Tibial nerve (tissue), 4 donors: ENCODE data around the gene SCAF11. TPM values are rescaled to one million over a fixed set of nuclear protein-coding genes. Genes with fewer than 3 reads are reported as not detected.

ENCODE experiments used
- DNase-seq, 2 donors: peaks; one replicate each; pipeline ENCODE4 v3.0.0-alpha.2; 2019; ENCODE audit warnings: low spot score in 2 of 2
- H3K27ac ChIP-seq, 4 donors: fragments of 200-600 bp; sonication (generic) in 3 of 4; one replicate each; pipeline ENCODE4 v1.5.1; 2017 to 2019; ENCODE audit warnings: mild to moderate bottlenecking in 1 of 4
- H3K27me3 ChIP-seq, 2 donors: fragments of 200-600 bp; sonication (generic) in 1 of 2; one replicate each; pipeline versions ENCODE4 v1.5.1 to v1.6.0; 2017 to 2019
- H3K36me3 ChIP-seq, 3 donors: fragments of 200-600 bp; sonication (generic); one replicate each; pipeline ENCODE4 v1.5.1; 2018 to 2019
- H3K4me1 ChIP-seq, 4 donors: fragments of 200-600 bp; sonication (generic) in 3 of 4; one replicate each; pipeline ENCODE4 v1.5.1; 2017 to 2019
- H3K4me3 ChIP-seq, 4 donors: fragments of 200-600 bp; sonication (generic) in 3 of 4; one replicate each; pipeline ENCODE4 v1.5.1; 2017 to 2019; ENCODE audit warnings: mild to moderate bottlenecking in 1 of 4, moderate library complexity in 1 of 4
- H3K9me3 ChIP-seq, 4 donors: fragments of 200-600 bp; sonication (generic) in 3 of 4; one replicate each; pipeline ENCODE4 v1.5.1; 2017 to 2019
- EP300 ChIP-seq, 2 donors: sonication (generic); formaldehyde crosslinking; IDR thresholded peaks; one replicate each; pipeline ENCODE4 v1.6.1; 2017; ENCODE audit warnings: antibody characterized with exemption in 2 of 2, mild to moderate bottlenecking in 1 of 2
- POLR2A ChIP-seq, 2 donors: fragments of 450-650 bp; IDR thresholded peaks; one replicate each; pipeline ENCODE4 v1.6.1; 2017; ENCODE audit warnings: antibody characterized with exemption in 2 of 2, mild to moderate bottlenecking in 2 of 2, moderate library complexity in 2 of 2
- WGBS, 2 donors: methylation state at CpG; one replicate each; pipeline ENCODE4 v1.1.5; 2018; 5-methylcytosine and 5-hydroxymethylcytosine counted together
- total RNA-seq, 4 donors: library from RNA; depleted of rRNA; stranded (reverse); fragments of >200 nt; gene quantifications; one replicate each; pipeline ENCODE4 v1.1.0, GENCODE V29; 2016
- TF ChIP-seq, protein P1 (sequence below), 5 experiments: fragments of 200-600 bp in 3 of 5; fragments of 450-650 bp in 2 of 5; sonication (generic) in 3 of 5; IDR thresholded peaks; one replicate each; pipeline ENCODE4 v1.5.1; 2016 to 2019; ENCODE audit warnings: antibody characterized with exemption in 5 of 5, mild to moderate bottlenecking in 3 of 5, moderate library complexity in 2 of 5

SCAF11 gene
- total RNA-seq, 4 donors from 2014 or later: 114 to 169 (median 144) TPM

- peaks cover 0 to 43% (median 5%) of the 10 kb centered on the region in 3 donors for H3K36me3 ChIP-seq
- peaks cover 0 to 24% (median 0%) of the 10 kb centered on the region in 4 donors for H3K4me1 ChIP-seq
- H3K9me3 ChIP-seq: no peaks in the 10 kb centered on the region
- no peak for DNase-seq
- WGBS, 2 donors: 46 to 49% methylated on average over 2 of the region's 2 CpGs
- no peaks in the 10 kb centered on the region for H3K27me3 ChIP-seq
- H3K27ac ChIP-seq: no peak overlapping the region
- TF ChIP-seq EP300 (IDR thresholded peaks at IDR 0.05) (no peak), POLR2A (IDR thresholded peaks at IDR 0.05) (no peak)
- TF ChIP-seq, protein P1, sequence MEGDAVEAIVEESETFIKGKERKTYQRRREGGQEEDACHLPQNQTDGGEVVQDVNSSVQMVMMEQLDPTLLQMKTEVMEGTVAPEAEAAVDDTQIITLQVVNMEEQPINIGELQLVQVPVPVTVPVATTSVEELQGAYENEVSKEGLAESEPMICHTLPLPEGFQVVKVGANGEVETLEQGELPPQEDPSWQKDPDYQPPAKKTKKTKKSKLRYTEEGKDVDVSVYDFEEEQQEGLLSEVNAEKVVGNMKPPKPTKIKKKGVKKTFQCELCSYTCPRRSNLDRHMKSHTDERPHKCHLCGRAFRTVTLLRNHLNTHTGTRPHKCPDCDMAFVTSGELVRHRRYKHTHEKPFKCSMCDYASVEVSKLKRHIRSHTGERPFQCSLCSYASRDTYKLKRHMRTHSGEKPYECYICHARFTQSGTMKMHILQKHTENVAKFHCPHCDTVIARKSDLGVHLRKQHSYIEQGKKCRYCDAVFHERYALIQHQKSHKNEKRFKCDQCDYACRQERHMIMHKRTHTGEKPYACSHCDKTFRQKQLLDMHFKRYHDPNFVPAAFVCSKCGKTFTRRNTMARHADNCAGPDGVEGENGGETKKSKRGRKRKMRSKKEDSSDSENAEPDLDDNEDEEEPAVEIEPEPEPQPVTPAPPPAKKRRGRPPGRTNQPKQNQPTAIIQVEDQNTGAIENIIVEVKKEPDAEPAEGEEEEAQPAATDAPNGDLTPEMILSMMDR (IDR thresholded peaks at IDR 0.05): no peak
- no peak overlapping the region for H3K4me3 ChIP-seq
Measured at GRCh38 chr12:45938566-45938965, 51.8 kb downstream of the SCAF11 start.

DNA sequence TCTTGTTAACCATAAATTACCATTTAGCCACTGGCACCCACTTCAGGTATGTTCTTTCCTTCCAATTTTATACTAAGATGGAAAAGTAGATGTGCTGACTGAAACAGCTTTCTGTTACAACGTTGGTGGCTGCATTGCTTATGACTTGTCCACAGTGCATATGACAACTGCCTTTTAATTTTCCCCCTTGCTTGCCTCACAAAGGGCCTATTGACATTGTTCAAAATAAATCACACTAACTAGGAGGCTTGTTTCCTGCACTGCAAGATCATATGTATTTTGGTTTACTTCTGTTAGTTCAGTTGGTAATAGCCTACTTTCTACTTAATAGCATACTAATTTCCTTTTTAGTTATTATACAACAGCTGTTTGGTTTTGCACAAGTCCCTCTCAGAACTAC is 55.4 kb downstream of the SCAF11 start:
- no peak overlapping the region for H3K27ac ChIP-seq
- H3K9me3 ChIP-seq: no peaks in the 10 kb centered on the region
- H3K36me3 ChIP-seq: peaks cover 0 to 42% (median 0%) of the 10 kb centered on the region in 3 donors
- H3K27me3 ChIP-seq: no peaks in the 10 kb centered on the region
- TF ChIP-seq, protein P1 (IDR thresholded peaks at IDR 0.05): no peak
- TF ChIP-seq EP300 (IDR thresholded peaks at IDR 0.05): no peak
- no peak for TF ChIP-seq POLR2A (IDR thresholded peaks at IDR 0.05)
- no peak overlapping the region for H3K4me3 ChIP-seq
- WGBS, 2 donors: 32 to 36% methylated on average over 1 of the region's 1 CpG
- peaks cover 0 to 29% (median 0%) of the 10 kb centered on the region in 4 donors for H3K4me1 ChIP-seq
- DNase-seq: no peak

- WGBS, 2 donors: 8 to 18% methylated on average over 2 of the region's 2 CpGs
- no peaks in the 10 kb centered on the region for H3K27me3 ChIP-seq
- peaks cover 0 to 25% (median 0%) of the 10 kb centered on the region in 4 donors for H3K4me1 ChIP-seq
- TF ChIP-seq POLR2A (IDR thresholded peaks at IDR 0.05) (no peak), EP300 (IDR thresholded peaks at IDR 0.05) (no peak)
- TF ChIP-seq, protein P1 (IDR thresholded peaks at IDR 0.05): no peak
- DNase-seq: no peak
- H3K4me3 ChIP-seq: no peak overlapping the region
- no peaks in the 10 kb centered on the region for H3K9me3 ChIP-seq
- H3K36me3 ChIP-seq: peaks cover 0 to 48% (median 0%) of the 10 kb centered on the region in 3 donors
- H3K27ac ChIP-seq: no peak overlapping the region
Measured at GRCh38 chr12:45933504-45933903, 56.9 kb downstream of the SCAF11 start.

DNA sequence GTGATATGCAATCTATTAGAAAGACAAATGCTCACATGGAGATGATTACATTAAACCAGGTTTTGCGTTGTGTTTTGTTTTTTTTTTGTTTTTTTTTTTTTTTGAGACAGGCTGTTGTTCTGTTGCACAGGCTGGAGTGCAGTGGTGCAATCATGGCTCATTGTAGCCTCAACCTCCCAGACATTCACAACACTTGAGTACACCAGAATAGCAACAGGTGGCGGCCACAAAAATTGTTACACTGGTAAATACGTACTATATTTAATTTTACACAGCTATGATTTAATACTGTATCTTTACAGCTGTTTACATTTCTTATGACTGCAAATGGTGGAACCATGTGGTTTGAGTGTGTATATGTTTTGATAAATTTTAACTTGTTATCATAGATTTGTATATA is 60.0 kb downstream of the SCAF11 start:
- TF ChIP-seq, protein P1 (IDR thresholded peaks at IDR 0.05): no peak

GRCh38 chr12:45928309-45928708 is 62.1 kb downstream of the SCAF11 start:
- Histone ChIP-seq H3K4me3 (no peak overlapping the region), H3K4me1 (peaks cover 0 to 2% (median 0%) of the 10 kb centered on the region in 4 donors), H3K27me3 (no peaks in the 10 kb centered on the region), H3K27ac (no peak overlapping the region), H3K36me3 (peaks cover 0 to 89% (median 20%) of the 10 kb centered on the region in 3 donors), H3K9me3 (no peaks in the 10 kb centered on the region)
- no peak for DNase-seq
- no peak for TF ChIP-seq POLR2A (IDR thresholded peaks at IDR 0.05)
- TF ChIP-seq, protein P1 (IDR thresholded peaks at IDR 0.05): no peak
- TF ChIP-seq EP300 (IDR thresholded peaks at IDR 0.05): no peak
- WGBS, 2 donors: 87 to 94% methylated on average over 2 of the region's 2 CpGs

More for the DNA sequence above, 60.0 kb downstream of the SCAF11 start:
- Histone ChIP-seq H3K27me3 (no peaks in the 10 kb centered on the region), H3K9me3 (no peaks in the 10 kb centered on the region), H3K36me3 (peaks cover 0 to 68% (median 9%) of the 10 kb centered on the region in 3 donors), H3K4me3 (no peak overlapping the region), H3K27ac (no peak overlapping the region), H3K4me1 (peaks cover 0 to 23% (median 0%) of the 10 kb centered on the region in 4 donors)
- 90 to 97% methylated on average over 3 of the region's 3 CpGs for WGBS, 2 donors
- no peak for DNase-seq
